Embryonic facial prominence (tissue), 1 donor: ENCODE data around the gene PAK2.
"Not testable (repeated sequence)": the region's sequence is repeated elsewhere in the genome, so short reads cannot be mapped to it uniquely, and the experiment has no call there.

Experiments
- DNase-seq: peaks from one replicate; pipeline ENCODE4 v3.0.0-alpha.2; 2016; ENCODE audit errors: extremely low spot score

PAK2 gene

DNA sequence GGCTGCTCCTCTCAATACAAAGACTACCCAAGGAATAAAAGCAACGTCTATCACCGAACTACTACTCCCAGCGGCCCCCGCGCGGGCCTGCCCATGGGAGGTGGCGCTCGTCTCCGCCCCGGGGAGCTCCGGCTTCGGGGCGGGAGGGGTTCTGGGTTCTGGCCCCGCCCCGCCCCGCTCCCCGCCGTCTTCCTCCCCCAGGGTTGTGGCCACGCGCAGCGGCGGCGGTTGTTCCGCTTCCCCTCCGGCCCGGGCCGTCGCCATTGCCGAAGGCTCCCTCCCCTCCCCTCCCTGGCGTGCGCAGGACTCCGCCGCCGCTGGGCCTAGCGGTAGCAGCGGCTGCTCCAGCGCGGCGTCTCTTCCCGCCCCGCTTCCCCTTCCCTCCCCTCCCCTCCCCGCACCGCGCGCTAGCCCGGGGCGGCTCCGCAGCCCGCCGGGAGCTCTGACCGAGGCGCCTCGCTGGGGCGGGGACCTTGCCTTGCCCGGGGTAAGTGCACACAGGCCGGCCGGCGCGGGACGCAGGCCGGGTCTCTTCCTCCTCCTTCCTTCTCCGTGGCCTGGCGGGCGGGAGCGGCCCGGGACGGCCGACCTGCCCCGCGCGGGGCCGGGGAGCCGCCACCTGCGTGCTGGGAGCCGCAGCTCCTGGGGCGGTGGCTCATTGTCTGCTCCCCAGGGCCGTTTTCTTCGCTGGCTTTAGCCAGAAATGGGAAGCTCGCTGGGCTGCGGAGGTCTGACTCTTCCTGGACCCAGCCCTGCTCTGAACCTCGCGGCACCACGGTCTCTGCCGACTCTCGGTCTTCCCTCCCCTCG lies at the start of gene PAK2:
Gene PAK2 (plus strand): TSS at position 187 of the 810 bp plus-strand sequence. CDS start 42,790 bp downstream, outside the sequence.
- peak; percentile 56 for DNase-seq

- DNase-seq, result no peak
These were observed 49.6 kb upstream of the PAK2 start for GRCh38 chr3:196689941-196690660.

- DNase-seq, result no peak
These were observed 48.3 kb upstream of the PAK2 start for GRCh38 chr3:196691386-196691785.

DNA sequence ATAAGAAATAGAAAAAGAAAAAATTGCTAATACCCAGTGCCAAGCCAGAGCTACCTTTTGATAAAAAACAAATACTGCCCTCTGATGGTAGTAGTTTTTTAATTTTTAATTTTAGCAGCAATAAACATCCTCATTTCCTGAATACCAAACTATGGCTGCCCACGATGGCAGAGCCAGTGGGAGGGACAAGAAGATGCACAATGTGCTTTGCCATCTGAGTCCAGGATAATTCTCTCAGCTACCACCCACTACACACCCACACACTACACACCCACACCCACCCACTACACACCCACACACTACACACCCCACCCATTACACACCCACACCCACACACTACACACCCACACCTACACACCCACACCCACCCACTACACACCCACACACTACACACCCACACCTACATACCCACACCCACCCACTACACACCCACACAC lies 45.4 kb upstream of the PAK2 start:
- no peak for DNase-seq

DNA sequence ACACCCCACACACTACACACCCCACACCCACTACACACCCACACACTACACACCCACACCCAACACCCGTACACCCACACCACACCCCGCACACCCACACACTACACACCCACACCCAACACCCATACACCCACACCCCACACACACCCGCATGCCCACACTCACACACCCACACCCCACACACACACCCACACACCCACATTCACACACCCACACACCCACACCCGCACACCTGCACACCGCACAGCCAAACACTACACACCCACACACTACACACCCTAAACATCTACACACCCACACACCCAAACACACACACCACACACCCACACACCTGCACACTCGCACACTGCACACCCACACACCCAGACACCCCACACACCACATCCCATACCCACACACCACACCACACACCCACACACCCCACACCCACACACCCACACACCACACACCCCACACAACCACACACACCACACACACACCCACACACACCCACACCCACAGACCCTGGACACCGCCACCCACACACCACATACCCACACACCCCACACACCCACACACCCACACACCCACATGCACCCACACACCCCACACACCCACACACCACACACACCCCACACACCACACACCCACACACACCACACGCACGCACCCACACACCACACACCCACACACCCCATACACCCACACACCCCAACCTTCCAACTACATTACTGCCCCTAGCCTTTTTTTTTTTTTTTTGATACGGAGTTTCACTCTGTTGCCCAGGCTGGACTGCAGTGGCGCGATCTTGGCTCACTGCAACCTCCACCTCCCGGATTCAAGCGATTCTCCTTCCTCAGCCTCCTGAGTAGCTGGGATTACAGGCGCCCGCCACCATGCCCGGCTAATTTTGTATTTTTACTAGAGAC lies 44.5 kb upstream of the PAK2 start:
- no peak for DNase-seq

DNA sequence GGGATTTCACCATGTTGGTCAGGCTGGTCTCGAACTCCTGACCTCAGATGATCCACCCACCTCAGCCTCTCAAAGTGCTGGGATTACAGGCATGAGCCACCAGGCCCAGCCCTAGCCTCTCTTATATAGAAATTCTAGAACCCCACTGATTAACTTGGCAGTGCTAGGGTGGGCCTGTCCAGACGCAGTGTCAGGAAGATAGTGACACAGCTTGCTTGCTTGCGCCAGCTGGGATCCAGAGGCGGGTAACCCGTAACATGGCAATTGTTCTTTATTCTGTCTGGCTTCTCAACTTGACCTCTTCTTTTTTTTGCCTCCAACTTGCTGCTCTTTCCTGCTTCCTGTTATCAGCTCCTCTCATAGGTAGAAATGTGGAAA lies 43.8 kb upstream of the PAK2 start:
- no peak for DNase-seq

- no peak for DNase-seq
These were observed 42.4 kb upstream of the PAK2 start for GRCh38 chr3:196697270-196697669.

GRCh38 chr3:196699749-196700148 lies 39.9 kb upstream of the PAK2 start:
- no peak for DNase-seq

- no peak for DNase-seq
These were observed 38.9 kb upstream of the PAK2 start for GRCh38 chr3:196700801-196701200.

GRCh38 chr3:196706327-196706726 lies 33.3 kb upstream of the PAK2 start:
- DNase-seq, result no peak

- DNase-seq, result no peak
These were observed 32.9 kb upstream of the PAK2 start for GRCh38 chr3:196706731-196707130.

- DNase-seq, result no peak
These were observed 32.1 kb upstream of the PAK2 start for GRCh38 chr3:196707566-196707965.

GRCh38 chr3:196708467-196708866 lies 31.2 kb upstream of the PAK2 start:
- DNase-seq, result no peak

GRCh38 chr3:196711838-196712513 lies 27.7 kb upstream of the PAK2 start, which contains the start of the genes CEP19 and PIGX:
TSS of gene CEP19 (minus strand) at chr3:196712250. CDS start at chr3:196708657, 3,593 bp downstream.
TSS of gene PIGX (plus strand) at chr3:196712377.
- peak; percentile 73 for DNase-seq

GRCh38 chr3:196712514-196713413 lies 26.9 kb upstream of the PAK2 start:
- DNase-seq, result peak; percentile 11

- not testable (repeated sequence) for DNase-seq
These were observed 22.5 kb upstream of the PAK2 start for GRCh38 chr3:196717162-196717561.

DNA sequence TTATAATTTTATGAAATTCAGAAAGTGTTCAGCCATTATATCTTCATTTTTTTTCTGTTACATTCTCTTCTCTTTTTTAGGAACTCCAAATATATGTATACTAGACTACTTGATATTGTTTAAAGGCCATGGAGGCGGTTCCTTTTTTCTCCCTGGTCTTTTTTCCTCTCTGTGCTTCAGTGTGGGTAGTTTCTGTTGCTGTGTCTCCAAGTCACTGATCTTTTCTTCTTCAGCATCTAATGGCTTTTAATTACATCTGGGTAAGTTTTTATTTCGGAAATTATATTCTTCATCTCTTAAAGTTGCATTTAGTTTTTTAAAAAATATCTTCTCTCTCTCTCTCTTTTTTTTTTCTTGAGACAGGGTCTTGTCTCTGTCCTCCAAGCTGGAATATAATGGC lies 18.6 kb upstream of the PAK2 start:
- DNase-seq, result no peak

DNA sequence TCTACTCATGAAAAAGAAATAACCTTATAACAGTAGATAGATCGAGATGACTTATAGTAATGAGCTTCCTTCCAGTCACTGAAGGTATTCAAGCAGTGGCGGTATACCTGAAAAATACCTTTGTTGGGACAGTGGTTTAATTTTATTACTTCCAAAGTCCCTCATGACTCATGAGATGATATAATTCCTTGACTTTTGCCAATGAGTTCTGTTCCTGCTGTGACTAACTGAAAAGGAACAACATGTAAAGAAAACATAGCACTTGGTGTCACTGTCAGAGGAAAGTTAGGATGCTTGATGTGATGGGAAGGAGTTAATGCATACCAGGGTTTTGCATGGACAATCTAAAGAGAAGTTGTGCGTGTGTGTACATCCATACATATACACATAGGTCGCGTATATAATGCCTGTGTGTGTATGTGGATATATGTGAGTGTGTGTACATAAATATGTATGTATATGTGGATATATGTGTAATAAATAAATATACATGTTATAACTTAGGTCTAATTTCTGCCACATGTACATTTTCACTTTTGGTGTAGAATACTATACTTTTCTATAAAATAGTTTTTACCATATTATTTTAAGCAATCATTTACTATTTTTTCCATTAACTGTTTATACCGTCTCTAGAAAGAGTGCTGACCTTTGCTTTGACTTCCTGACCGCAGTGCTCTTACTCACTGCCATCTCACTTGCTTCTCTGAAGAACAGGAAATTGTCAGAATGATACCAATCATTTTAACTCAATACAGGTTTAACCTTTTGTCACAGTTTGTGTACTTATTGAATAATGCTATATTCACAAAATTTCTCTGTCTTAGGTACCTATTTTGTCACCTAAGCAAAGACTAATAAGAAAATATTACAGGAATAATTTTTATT lies 12.6 kb upstream of the PAK2 start:
- no peak for DNase-seq

GRCh38 chr3:196735751-196736150 lies 3.9 kb upstream of the PAK2 start:
- no peak for DNase-seq
